Right lobe of liver (tissue), 6 donors: ENCODE data around the gene CBX5. TPM values are rescaled to one million over a fixed set of nuclear protein-coding genes. Genes with fewer than 3 reads are reported as not detected.
A peak's percentile ranks its signal among the peaks of the same experiment; 100 is the strongest.

ENCODE experiments used
- ATAC-seq, 4 donors: fragments of 200-7000 bp; cut with Tn5 transposase; one replicate each; pipeline ENCODE4 v1.9.1; 2020; ENCODE audit warnings: mild to moderate bottlenecking in 4 of 4, moderate library complexity in 4 of 4
- DNase-seq, 3 donors: peaks; one replicate each; pipeline ENCODE4 v3.0.0-alpha.2; 2020
- H3K27ac ChIP-seq, 3 donors: fragments of 200-600 bp; one replicate each; pipeline ENCODE4 v1.8.0; 2022
- H3K27me3 ChIP-seq, 2 donors: fragments of 200-600 bp; one replicate each; pipeline ENCODE4 v1.8.0; 2022
- H3K36me3 ChIP-seq, 4 donors: fragments of 200-600 bp; sonication (generic) in 1 of 4; one replicate each; pipeline versions ENCODE4 v1.5.1 to v1.8.0; 2017 to 2022; ENCODE audit warnings: control low read depth in 1 of 4
- H3K4me1 ChIP-seq, 4 donors: fragments of 200-600 bp; sonication (generic) in 1 of 4; one replicate each; pipeline versions ENCODE4 v1.5.1 to v1.8.0; 2017 to 2022; ENCODE audit warnings: control low read depth in 1 of 4
- H3K4me3 ChIP-seq, 3 donors: fragments of 200-600 bp; one replicate each; pipeline ENCODE4 v1.8.0; 2022
- H3K9me3 ChIP-seq, 4 donors: fragments of 200-600 bp; sonication (generic) in 1 of 4; one replicate each; pipeline versions ENCODE4 v1.5.1 to v1.8.0; 2017 to 2022; ENCODE audit warnings: control low read depth in 1 of 4
- CTCF ChIP-seq, 4 donors: fragments of 200-600 bp in 3 of 4; fragments of 450-650 bp in 1 of 4; IDR thresholded peaks; one replicate each; pipeline versions ENCODE4 v1.5.1 to v1.8.0; 2016 to 2022; ENCODE audit warnings: antibody characterized with exemption in 4 of 4, mild to moderate bottlenecking in 2 of 4
- POLR2A ChIP-seq: fragments of 450-650 bp; IDR thresholded peaks from one replicate; pipeline ENCODE4 v1.6.1; 2017; ENCODE audit warnings: antibody characterized with exemption, mild to moderate bottlenecking
- WGBS: methylation state at CpG from one replicate; pipeline ENCODE4 v1.1.6; 2018; ENCODE audit warnings: low coverage, low lambda C conversion rate; ENCODE audit not compliant: insufficient coverage; ENCODE audit errors: missing lambda C conversion rate; 5-methylcytosine and 5-hydroxymethylcytosine counted together
- intact Hi-C, 2 donors: fragments of 100-400 bp; cut with DNase I; formaldehyde crosslinking; loops; one replicate each; pipeline versions ENCODE4 v1.11.2 to v1.14.1; 2022
- total RNA-seq, 6 experiments: library from RNA; depleted of rRNA in 2 of 6; stranded (reverse); fragments of >200 nt in 2 of 6; fragmentation: NEBNext Ultra II Directional in 3 of 6; extraction: Animal tissue kit (Norgen Biotek cat#: 25700) in 3 of 6; gene quantifications; one replicate each; pipeline versions ENCODE4 v1.1.0 to v1.2.4, GENCODE V29; 2016 to 2023
- donor health status: DM: no; HTN: yes; CAD: no.
- donor health status: DM: no; HTN: no; CAD: no.
- donor health status: DM: no; HTN: no; CAD: no.
- donor health status: DM: no; HTN: yes; CAD: no.
- donor health status: DM: no; HTN: yes; CAD: no.

CBX5 gene
- total RNA-seq, 6 experiments from 2014 or later: 14.4 to 23.7 (median 20.1) TPM

GRCh38 chr12:54280468-54281260 is 742 bp upstream of the CBX5 start, which contains the start of gene HNRNPA1:
Gene HNRNPA1 (plus strand): TSS chr12:54280726. CDS start chr12:54280808, 82 bp downstream.
- Histone ChIP-seq H3K9me3 (no peaks in the 10 kb centered on the region), H3K36me3 (peaks cover 12 to 39% (median 32%) of the 10 kb centered on the region in 4 donors), H3K27me3 (no peaks in the 10 kb centered on the region), H3K4me3 (peak within 1 kb of the TSS; percentile 66 to 90 (median 72)), H3K4me1 (peaks cover 0 to 47% (median 17%) of the 10 kb centered on the region in 4 donors), H3K27ac (peak within 1 kb of the TSS; percentile 73 to 92 (median 90))
- no peak for TF ChIP-seq CTCF (IDR thresholded peaks at IDR 0.05)
- TF ChIP-seq POLR2A: peak; percentile 98
- WGBS: under 1% methylated on average over 48 of the region's 48 CpGs
- DNase-seq: peak; percentile 90 to 97 (median 95)
- intact Hi-C loops: no loop called here
- peak; percentile 86 to 94 (median 90) for ATAC-seq

- under 1% methylated on average over 15 of the region's 19 CpGs for WGBS
- TF ChIP-seq CTCF (IDR thresholded peaks at IDR 0.05) (no peak), POLR2A (no peak)
- Histone ChIP-seq H3K27ac (peak overlapping the region; percentile 58 to 92 (median 73)), H3K27me3 (no peaks in the 10 kb centered on the region), H3K9me3 (no peaks in the 10 kb centered on the region), H3K4me3 (peak overlapping the region; percentile 65 to 90 (median 72)), H3K36me3 (peaks cover 11 to 29% (median 25%) of the 10 kb centered on the region in 4 donors), H3K4me1 (peaks cover 0 to 38% (median 17%) of the 10 kb centered on the region in 4 donors)
- intact Hi-C loops: no loop called here
- no peak for ATAC-seq
- no peak for DNase-seq
Measured at GRCh38 chr12:54279227-54279631, 693 bp downstream of the CBX5 start.

- ATAC-seq (no peak), DNase-seq (no peak)
- Histone ChIP-seq H3K27ac (no peak overlapping the region), H3K9me3 (no peaks in the 10 kb centered on the region), H3K4me3 (no peak overlapping the region), H3K36me3 (peaks cover 5 to 15% (median 12%) of the 10 kb centered on the region in 4 donors), H3K27me3 (no peaks in the 10 kb centered on the region), H3K4me1 (peaks cover 0 to 24% (median 10%) of the 10 kb centered on the region in 4 donors)
- TF ChIP-seq CTCF (IDR thresholded peaks at IDR 0.05) (no peak), POLR2A (no peak)
- intact Hi-C loops: no loop called here
- WGBS: 32% methylated on average over 5 of the region's 5 CpGs
Measured at GRCh38 chr12:54277823-54278276, 2.1 kb downstream of the CBX5 start.

GRCh38 chr12:54276368-54276767 is 3.6 kb downstream of the CBX5 start:
- H3K4me1 ChIP-seq: peaks cover 0 to 12% (median 5%) of the 10 kb centered on the region in 4 donors
- H3K36me3 ChIP-seq: peaks cover 0 to under 1% (median under 1%) of the 10 kb centered on the region in 4 donors
- H3K4me3 ChIP-seq: no peak overlapping the region
- H3K9me3 ChIP-seq: no peaks in the 10 kb centered on the region
- ATAC-seq (no peak), DNase-seq (no peak)
- H3K27ac ChIP-seq: no peak overlapping the region
- WGBS: 88% methylated on average over 3 of the region's 3 CpGs
- no peaks in the 10 kb centered on the region for H3K27me3 ChIP-seq
- TF ChIP-seq POLR2A (no peak), CTCF (IDR thresholded peaks at IDR 0.05) (no peak)
- intact Hi-C loops: no loop called here
